ENCODE data around the gene C1orf21.

Gene C1orf21

GRCh38 chr1:184563308-184563707 lies 176.5 kb downstream of the C1orf21 start:
- no peak for DNase-seq

GRCh38 chr1:184567009-184567408 lies 180.2 kb downstream of the C1orf21 start:
- no peak for DNase-seq

- DNase-seq: no peak
Observed at GRCh38 chr1:184567637-184568036, 180.8 kb downstream of the C1orf21 start.

- DNase-seq: no peak
Observed at GRCh38 chr1:184568148-184568547, 181.3 kb downstream of the C1orf21 start.

- no peak for DNase-seq
Observed at GRCh38 chr1:184569106-184569505, 182.3 kb downstream of the C1orf21 start.

- DNase-seq: no peak
Observed at GRCh38 chr1:184574588-184574987, 187.8 kb downstream of the C1orf21 start.

GRCh38 chr1:184576822-184577221 lies 190.0 kb downstream of the C1orf21 start:
- no peak for DNase-seq

GRCh38 chr1:184577319-184577718 lies 190.5 kb downstream of the C1orf21 start:
- no peak for DNase-seq

- no peak for DNase-seq
Observed at GRCh38 chr1:184582411-184582810, 195.6 kb downstream of the C1orf21 start.

- DNase-seq: no peak
Observed at GRCh38 chr1:184583849-184584248, 197.0 kb downstream of the C1orf21 start.

- DNase-seq: no peak
Observed at GRCh38 chr1:184588701-184589100, 201.9 kb downstream of the C1orf21 start.

- DNase-seq: no peak
Observed at GRCh38 chr1:184590163-184590750, 203.4 kb downstream of the C1orf21 start.

- no peak for DNase-seq
Observed at GRCh38 chr1:184593597-184593996, 206.8 kb downstream of the C1orf21 start.

GRCh38 chr1:184595596-184595995 lies 208.8 kb downstream of the C1orf21 start:
- no peak for DNase-seq

- no peak for DNase-seq
Observed at GRCh38 chr1:184596950-184597645, 210.3 kb downstream of the C1orf21 start.

- no peak for DNase-seq
Observed at GRCh38 chr1:184597650-184598357, 211.0 kb downstream of the C1orf21 start.

GRCh38 chr1:184598403-184599193 lies 211.8 kb downstream of the C1orf21 start:
- no peak for DNase-seq

- no peak for DNase-seq
Observed at GRCh38 chr1:184604152-184604900, 217.5 kb downstream of the C1orf21 start.

GRCh38 chr1:184605941-184606340 lies 219.1 kb downstream of the C1orf21 start:
- no peak for DNase-seq

- no peak for DNase-seq
Observed at GRCh38 chr1:184606786-184607185, 220.0 kb downstream of the C1orf21 start.

GRCh38 chr1:184608581-184608980 lies 221.8 kb downstream of the C1orf21 start:
- DNase-seq: no peak

GRCh38 chr1:184608990-184609389 lies 222.2 kb downstream of the C1orf21 start:
- no peak for DNase-seq
